HG03045 (cell line): Measurements from ENCODE around the gene PHACTR3.

Experiments used
- ATAC-seq: cut with Tn5 transposase; IDR thresholded peaks from one replicate; pipeline ENCODE4 v1.9.1; 2021; ENCODE audit warnings: mild to moderate bottlenecking, moderate library complexity; ENCODE audit not compliant: unreplicated experiment

The PHACTR3 gene

GRCh38 chr20:59809630-59810448, 205.5 kb downstream of the PHACTR3 start:
- no peak for ATAC-seq

GRCh38 chr20:59810449-59811187, 206.3 kb downstream of the PHACTR3 start:
- no peak for ATAC-seq

GRCh38 chr20:59811681-59812171, 207.4 kb downstream of the PHACTR3 start:
- no peak for ATAC-seq

GRCh38 chr20:59812286-59813125, 208.2 kb downstream of the PHACTR3 start:
- ATAC-seq: no peak

- no peak for ATAC-seq
Observed at GRCh38 chr20:59813126-59813947, 209.0 kb downstream of the PHACTR3 start.

- no peak for ATAC-seq
Observed at GRCh38 chr20:59813948-59814839, 209.9 kb downstream of the PHACTR3 start.

- ATAC-seq: no peak
Observed at GRCh38 chr20:59814840-59815340, 210.6 kb downstream of the PHACTR3 start.

- ATAC-seq: no peak
Observed at GRCh38 chr20:59816146-59816738, 211.9 kb downstream of the PHACTR3 start.

- no peak for ATAC-seq
Observed at GRCh38 chr20:59817406-59817805, 213.1 kb downstream of the PHACTR3 start.

- ATAC-seq: no peak
Observed at GRCh38 chr20:59817846-59818615, 213.7 kb downstream of the PHACTR3 start.

GRCh38 chr20:59818911-59819310, 214.6 kb downstream of the PHACTR3 start:
- no peak for ATAC-seq

GRCh38 chr20:59819496-59820203, 215.3 kb downstream of the PHACTR3 start:
- ATAC-seq: no peak

- ATAC-seq: no peak
Observed at GRCh38 chr20:59820204-59821041, 216.1 kb downstream of the PHACTR3 start.

GRCh38 chr20:59821201-59821600, 216.9 kb downstream of the PHACTR3 start:
- no peak for ATAC-seq

- no peak for ATAC-seq
Observed at GRCh38 chr20:59821788-59822187, 217.4 kb downstream of the PHACTR3 start.

- ATAC-seq: no peak
Observed at GRCh38 chr20:59822291-59823029, 218.1 kb downstream of the PHACTR3 start.
